CD4-positive, CD25-positive, alpha-beta regulatory T cell (primary cell): ENCODE measurements around the gene GSDME. TPM values are rescaled to one million over a fixed set of nuclear protein-coding genes. Genes with fewer than 3 reads are reported as not detected.
A peak's percentile ranks its signal among the peaks of the same experiment; 100 is the strongest.

Experiments used
- ATAC-seq, 2 donors: fragments of 150-1000 bp; cut with Tn5 transposase; one replicate each; pipeline ENCODE4 v1.10.0; 2021; ENCODE audit warnings: low read depth in 2 of 2, moderate number of reproducible peaks in 2 of 2, moderate library complexity in 1 of 2
- DNase-seq, 3 donors: peaks; one replicate each; pipeline versions ENCODE4 v3.0.0 to v3.0.0-alpha.2; 2012 to 2022; ENCODE audit warnings: mixed read lengths in 1 of 3
- H3K27ac ChIP-seq: one replicate; pipeline ENCODE4 v1.7.0; 2013; ENCODE audit warnings: mild to moderate bottlenecking, low read length; ENCODE audit not compliant: insufficient read depth, poor library complexity, severe bottlenecking
- H3K27me3 ChIP-seq: one replicate; pipeline ENCODE4 v1.7.0; 2013; ENCODE audit warnings: low read length; ENCODE audit not compliant: control insufficient read depth, insufficient read depth
- H3K36me3 ChIP-seq: one replicate; pipeline ENCODE4 v1.7.0; 2013; ENCODE audit warnings: mild to moderate bottlenecking, low read length, moderate library complexity; ENCODE audit not compliant: control insufficient read depth, insufficient read depth
- H3K4me1 ChIP-seq: 2 replicates; pipeline ENCODE4 v1.7.0; 2013; ENCODE audit warnings: mild to moderate bottlenecking, low read length; ENCODE audit not compliant: insufficient read depth, control insufficient read depth, poor library complexity, severe bottlenecking
- H3K4me3 ChIP-seq: one replicate; pipeline ENCODE4 v1.7.0; 2013; ENCODE audit warnings: low read depth, mild to moderate bottlenecking, low read length, moderate library complexity
- H3K9me3 ChIP-seq, 2 experiments: 1 replicate in 1 of 2; 2 replicates in 1 of 2; pipeline ENCODE4 v1.7.0; 2013; ENCODE audit warnings: low read length in 2 of 2, mild to moderate bottlenecking in 1 of 2, moderate library complexity in 1 of 2; ENCODE audit not compliant: control insufficient read depth in 2 of 2
- H3K27ac Mint-ChIP-seq, 3 donors: one replicate each; pipeline ENCODE4 v1.8.0; 2020 to 2022; ENCODE audit warnings: mild to moderate bottlenecking in 3 of 3, mixed read lengths in 3 of 3, moderate library complexity in 2 of 3
- H3K27me3 Mint-ChIP-seq: one replicate; pipeline ENCODE4 v1.8.0; 2022; ENCODE audit warnings: mild to moderate bottlenecking, mixed read lengths
- H3K36me3 Mint-ChIP-seq: one replicate; pipeline ENCODE4 v1.8.0; 2020; ENCODE audit warnings: mixed read lengths
- H3K4me1 Mint-ChIP-seq, 4 donors: one replicate each; pipeline ENCODE4 v1.8.0; 2020 to 2022; ENCODE audit warnings: mixed read lengths in 4 of 4, mild to moderate bottlenecking in 1 of 4
- H3K4me3 Mint-ChIP-seq, 4 donors: one replicate each; pipeline ENCODE4 v1.8.0; 2020 to 2022; ENCODE audit warnings: mild to moderate bottlenecking in 4 of 4, mixed read lengths in 4 of 4, moderate library complexity in 3 of 4
- H3K9me3 Mint-ChIP-seq, 7 donors: one replicate each; pipeline ENCODE4 v1.8.0; 2020 to 2022; ENCODE audit warnings: mixed read lengths in 7 of 7, mild to moderate bottlenecking in 3 of 7, moderate library complexity in 2 of 7
- polyA plus RNA-seq, 4 donors: library from polyadenylated mRNA; unstranded; fragments of 300-500 nt; fragmentation: Illumina TruSeq; gene quantifications; one replicate each; pipeline ENCODE4 v1.2.3, GENCODE V29; 2021
- total RNA-seq: library from RNA; stranded (reverse); gene quantifications from one replicate; pipeline ENCODE4 v1.2.3, GENCODE V29; 2022

GSDME gene
- total and polyA plus RNA-seq, 5 donors from 2014 or later = 0.15 to 0.55 (median 0.38) TPM; not detected in 2

DNA sequence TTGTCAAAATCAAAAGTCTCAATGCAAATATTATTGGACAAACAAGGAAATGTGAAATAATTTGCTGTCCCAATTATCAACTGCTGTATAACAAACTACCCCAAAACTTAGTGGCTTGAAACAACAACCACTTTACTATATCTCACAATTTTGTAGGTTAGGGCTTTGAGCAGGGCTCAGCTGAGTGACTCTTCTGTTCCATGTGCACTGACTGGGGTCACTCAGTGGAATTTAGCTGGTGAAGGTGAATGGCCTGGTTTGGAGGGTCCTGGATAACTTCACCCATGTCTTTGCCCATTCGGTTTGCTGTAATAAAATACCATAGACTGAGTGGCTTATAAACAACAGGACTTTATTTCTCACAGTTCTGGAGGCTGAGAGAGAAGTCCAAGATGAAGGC is 3.7 kb upstream of the GSDME start:
- H3K4me3 Mint-ChIP-seq = no peak overlapping the region
- peaks cover 0 to 15% (median 7%) of the 10 kb centered on the region in 4 donors for H3K4me1 Mint-ChIP-seq
- H3K9me3 Mint-ChIP-seq = peaks cover 0 to 3% (median 0%) of the 10 kb centered on the region in 7 donors
- Histone ChIP-seq H3K27ac (no peak overlapping the region), H3K4me3 (no peak overlapping the region), H3K36me3 (no peaks in the 10 kb centered on the region), H3K9me3 (no peaks in the 10 kb centered on the region), H3K4me1 (peaks cover 11% of the 10 kb centered on the region), H3K27me3 (peaks cover 29% of the 10 kb centered on the region)
- ATAC-seq (no peak), DNase-seq (no peak)
- peaks cover 70% of the 10 kb centered on the region for H3K27me3 Mint-ChIP-seq
- H3K27ac Mint-ChIP-seq = no peak overlapping the region
- H3K36me3 Mint-ChIP-seq = no peaks in the 10 kb centered on the region

DNA sequence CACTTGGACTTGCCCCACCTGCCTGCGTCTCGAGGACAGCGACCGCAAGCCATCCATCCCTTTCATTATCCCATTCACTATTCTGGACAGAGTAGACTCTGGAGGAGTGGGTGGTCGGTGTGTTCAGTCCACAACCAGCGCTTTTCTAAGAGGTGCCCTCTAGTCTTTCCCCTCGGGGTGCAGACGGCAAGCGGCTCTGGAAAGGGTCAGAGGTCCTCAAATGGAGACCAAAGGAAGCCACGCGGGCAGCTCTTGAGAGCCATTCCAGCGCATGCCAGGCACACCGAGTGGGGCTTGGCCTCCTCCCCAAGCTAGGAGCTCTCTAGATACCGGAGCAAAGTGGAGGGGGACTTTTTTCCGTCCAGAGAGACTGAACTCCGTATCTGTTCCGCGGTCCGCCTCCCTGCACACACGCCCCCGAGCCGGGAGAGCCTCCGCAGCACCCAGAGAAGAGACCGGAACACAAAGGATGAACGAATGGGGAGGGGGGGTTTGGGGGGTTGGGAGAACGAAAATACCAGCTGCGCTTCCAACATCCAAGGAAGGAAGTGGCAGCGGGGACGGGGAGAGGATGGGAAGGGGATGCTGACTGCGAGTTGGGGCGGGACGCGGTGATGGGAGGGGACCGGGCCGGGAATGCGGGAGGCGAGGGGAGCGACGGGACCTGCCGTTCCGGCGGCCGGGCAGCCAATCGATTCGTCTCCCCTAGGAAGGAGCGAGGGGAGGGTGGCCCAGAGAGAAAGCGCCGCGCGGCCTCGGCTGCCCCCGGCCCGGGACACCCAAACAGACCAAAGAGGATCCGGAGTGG is 515 bp downstream of the GSDME start:
- Histone ChIP-seq H3K36me3 (no peaks in the 10 kb centered on the region), H3K27ac (no peak overlapping the region), H3K4me3 (no peak overlapping the region), H3K4me1 (peaks cover 11% of the 10 kb centered on the region), H3K27me3 (peaks cover 45% of the 10 kb centered on the region), H3K9me3 (no peaks in the 10 kb centered on the region)
- ATAC-seq = no peak
- Mint-ChIP-seq H3K4me1 (peaks cover 0 to 22% (median 14%) of the 10 kb centered on the region in 4 donors), H3K27ac (no peak overlapping the region), H3K27me3 (peaks cover 70% of the 10 kb centered on the region), H3K36me3 (no peaks in the 10 kb centered on the region), H3K9me3 (peaks cover 0 to 2% (median 0%) of the 10 kb centered on the region in 7 donors), H3K4me3 (peak overlapping the region; percentile 52 to 87 (median 82))
- DNase-seq = peak in 1 of 3 donors; percentile 27

DNA sequence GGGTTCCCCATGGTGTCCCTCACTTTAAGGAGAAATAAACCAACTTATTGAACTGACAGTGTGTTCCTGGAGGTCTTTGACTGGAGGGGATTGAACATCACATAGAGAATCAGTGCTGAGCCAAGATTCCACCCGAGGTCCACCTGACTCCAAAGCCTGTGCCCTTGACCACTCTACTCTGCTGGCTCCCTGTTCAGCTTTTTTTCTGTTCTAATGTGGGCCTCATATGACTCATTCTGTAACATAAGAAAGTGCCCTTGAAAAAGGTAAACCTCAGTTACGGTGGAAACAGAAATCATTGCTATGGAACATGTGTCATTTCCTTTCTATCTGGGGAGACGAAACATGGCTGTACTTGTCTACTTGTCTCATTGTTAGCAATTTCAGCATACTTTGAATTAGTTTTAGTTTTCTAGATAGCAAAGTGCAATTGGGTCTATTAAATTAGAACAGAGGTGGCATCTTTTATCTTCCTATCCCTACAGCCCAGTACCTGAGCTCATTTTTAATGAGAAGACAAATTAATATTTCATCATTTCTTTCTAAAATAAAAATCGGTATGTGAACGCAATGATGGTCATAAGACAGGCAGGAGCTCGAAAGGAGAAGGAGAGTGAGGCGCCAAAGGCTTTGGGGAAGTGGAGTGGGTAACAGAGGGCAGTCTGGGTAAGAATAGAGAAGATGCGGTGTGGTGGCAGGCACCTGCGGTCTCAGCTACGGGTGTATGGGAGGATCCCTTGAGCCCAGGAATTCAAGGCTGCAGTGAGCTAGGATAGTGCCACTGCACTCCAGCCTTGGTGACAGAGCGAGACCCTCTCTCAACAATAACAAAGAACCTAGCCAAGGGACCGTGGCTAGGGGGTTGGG is 1.5 kb downstream of the GSDME start:
- Mint-ChIP-seq H3K27ac (peak overlapping the region in 1 of 3 donors; percentile 3), H3K27me3 (peaks cover 64% of the 10 kb centered on the region), H3K36me3 (no peaks in the 10 kb centered on the region), H3K4me3 (peak overlapping the region; percentile 52 to 87 (median 74)), H3K4me1 (peaks cover 0 to 22% (median 14%) of the 10 kb centered on the region in 4 donors), H3K9me3 (peaks cover 0 to 2% (median 0%) of the 10 kb centered on the region in 7 donors)
- H3K9me3 ChIP-seq = no peaks in the 10 kb centered on the region
- no peak overlapping the region for H3K4me3 ChIP-seq
- peaks cover 11% of the 10 kb centered on the region for H3K4me1 ChIP-seq
- no peak overlapping the region for H3K27ac ChIP-seq
- H3K36me3 ChIP-seq = no peaks in the 10 kb centered on the region
- peaks cover 40% of the 10 kb centered on the region for H3K27me3 ChIP-seq
- DNase-seq = peak in 1 of 3 donors; percentile 62
- peak; percentile 20 to 40 for ATAC-seq

DNA sequence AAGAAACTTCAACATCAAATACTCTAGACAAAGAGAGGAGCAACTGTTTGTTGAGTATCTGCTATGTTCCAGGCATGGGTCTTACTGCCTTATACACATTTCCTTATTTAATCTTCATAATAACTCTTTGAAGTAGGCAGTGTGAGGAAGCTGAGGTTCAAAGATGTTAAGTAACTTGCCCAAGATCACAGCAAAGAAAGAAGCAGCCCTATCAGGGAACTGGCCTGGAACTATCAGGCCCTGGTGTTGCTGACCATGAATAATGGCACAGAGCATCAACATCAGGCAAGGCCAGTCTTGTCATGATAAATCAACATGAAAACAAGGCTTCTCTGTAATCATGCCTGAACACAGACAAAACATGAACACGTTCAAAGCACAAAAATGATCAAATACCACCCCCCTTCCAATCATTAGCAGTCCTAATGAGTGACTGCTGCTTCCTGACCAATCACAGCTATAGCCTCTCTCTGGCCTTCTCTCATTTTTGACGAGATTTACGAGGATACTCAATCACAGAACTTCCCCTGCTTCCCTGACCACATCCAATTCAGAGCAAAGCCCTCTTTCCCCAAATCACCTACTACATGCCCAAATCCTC is 2.3 kb downstream of the GSDME start:
- ATAC-seq = no peak
- H3K36me3 Mint-ChIP-seq = no peaks in the 10 kb centered on the region
- no peak overlapping the region for H3K4me3 ChIP-seq
- peaks cover 0 to 2% (median 0%) of the 10 kb centered on the region in 7 donors for H3K9me3 Mint-ChIP-seq
- peaks cover 59% of the 10 kb centered on the region for H3K27me3 Mint-ChIP-seq
- H3K27ac Mint-ChIP-seq = peak overlapping the region in 2 of 3 donors; percentile 3 to 21
- peaks cover 11% of the 10 kb centered on the region for H3K4me1 ChIP-seq
- H3K4me1 Mint-ChIP-seq = peaks cover 0 to 22% (median 14%) of the 10 kb centered on the region in 4 donors
- no peaks in the 10 kb centered on the region for H3K36me3 ChIP-seq
- no peak overlapping the region for H3K27ac ChIP-seq
- H3K27me3 ChIP-seq = peaks cover 34% of the 10 kb centered on the region
- H3K4me3 Mint-ChIP-seq = peak overlapping the region in 1 of 4 donors; percentile 27
- DNase-seq = peak in 1 of 3 donors; percentile 15
- no peaks in the 10 kb centered on the region for H3K9me3 ChIP-seq

DNA sequence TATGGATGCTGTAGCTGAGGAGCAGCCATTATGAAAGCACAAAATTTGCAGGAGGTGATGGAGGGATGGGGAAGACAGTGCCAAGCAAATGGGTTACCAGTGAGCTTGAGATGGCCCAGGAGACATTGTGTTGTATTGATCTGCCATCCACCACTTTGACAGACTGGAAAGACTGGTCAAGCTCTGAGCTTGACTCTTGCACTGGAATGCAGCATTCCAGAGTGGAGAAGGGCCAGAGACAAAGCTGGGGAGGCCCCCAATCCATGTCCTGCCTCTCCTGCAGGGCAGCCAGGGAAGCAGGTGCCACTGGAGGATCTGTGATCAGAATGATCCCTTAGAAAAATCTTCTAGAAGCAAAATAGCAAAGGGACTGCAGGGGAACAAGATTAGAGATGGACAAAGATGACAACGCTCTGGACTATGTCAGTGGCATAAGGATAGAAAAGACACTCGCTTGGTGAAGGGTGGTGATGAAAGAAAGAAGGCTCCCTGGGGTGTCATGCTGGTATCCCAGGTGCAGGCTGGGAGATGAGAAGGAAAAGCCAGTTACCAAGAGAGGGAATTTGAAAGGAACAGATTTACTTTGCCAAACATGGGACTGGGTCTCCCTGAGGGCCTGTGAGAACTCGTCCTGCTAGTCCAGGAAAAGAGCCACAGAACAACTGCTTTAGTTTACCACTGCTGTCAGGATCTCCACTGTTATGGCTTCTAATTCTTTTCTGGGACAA is 5.0 kb downstream of the GSDME start:
- Mint-ChIP-seq H3K27me3 (peaks cover 45% of the 10 kb centered on the region), H3K27ac (no peak overlapping the region), H3K4me1 (peaks cover 0 to 19% (median 9%) of the 10 kb centered on the region in 4 donors), H3K4me3 (no peak overlapping the region), H3K36me3 (no peaks in the 10 kb centered on the region), H3K9me3 (peaks cover 0 to 2% (median 0%) of the 10 kb centered on the region in 7 donors)
- DNase-seq = no peak
- no peak for ATAC-seq
- peaks cover 10% of the 10 kb centered on the region for H3K4me1 ChIP-seq
- no peak overlapping the region for H3K27ac ChIP-seq
- no peaks in the 10 kb centered on the region for H3K9me3 ChIP-seq
- peaks cover 22% of the 10 kb centered on the region for H3K27me3 ChIP-seq
- no peak overlapping the region for H3K4me3 ChIP-seq
- H3K36me3 ChIP-seq = no peaks in the 10 kb centered on the region

GRCh38 chr7:24751484-24751883 is 5.8 kb downstream of the GSDME start:
- Mint-ChIP-seq H3K9me3 (peaks cover 0 to 2% (median 0%) of the 10 kb centered on the region in 7 donors), H3K4me1 (peaks cover 0 to 16% (median 8%) of the 10 kb centered on the region in 4 donors), H3K27me3 (peaks cover 44% of the 10 kb centered on the region), H3K4me3 (no peak overlapping the region), H3K27ac (no peak overlapping the region), H3K36me3 (no peaks in the 10 kb centered on the region)
- Histone ChIP-seq H3K9me3 (no peaks in the 10 kb centered on the region), H3K27ac (no peak overlapping the region), H3K4me1 (peaks cover 2% of the 10 kb centered on the region), H3K4me3 (no peak overlapping the region), H3K36me3 (no peaks in the 10 kb centered on the region), H3K27me3 (peaks cover 21% of the 10 kb centered on the region)
- DNase-seq = no peak
- ATAC-seq = no peak
